ENCODE data around the gene INPP5B. TPM values are rescaled to one million over a fixed set of nuclear protein-coding genes. Genes with fewer than 3 reads are reported as not detected.

Gene INPP5B
- total RNA-seq, 1 donor from 2014 or later, result 36.5 TPM

GRCh38 chr1:37952738-37953137, 5.9 kb upstream of the INPP5B start:
- no peak for TF ChIP-seq CTCF (IDR thresholded peaks at IDR 0.05)
- no peak for DNase-seq (ENCODE audit: extremely low spot score, unreplicated experiment)

GRCh38 chr1:37951783-37952624, 5.2 kb upstream of the INPP5B start:
- peaks cover 3% of the 10 kb centered on the region for H3K4me1 Mint-ChIP-seq (ENCODE audit: unreplicated experiment)
- H3K9me3 Mint-ChIP-seq (ENCODE audit: unreplicated experiment), result no peaks in the 10 kb centered on the region
- no peak for DNase-seq (ENCODE audit: extremely low spot score, unreplicated experiment)
- no peaks in the 10 kb centered on the region for H3K27me3 Mint-ChIP-seq (ENCODE audit: unreplicated experiment)
- H3K4me3 Mint-ChIP-seq (ENCODE audit: unreplicated experiment), result no peak overlapping the region
- peaks cover 3% of the 10 kb centered on the region for H3K36me3 Mint-ChIP-seq (ENCODE audit: unreplicated experiment)
- no peak for TF ChIP-seq CTCF (IDR thresholded peaks at IDR 0.05)
- no peak overlapping the region for H3K27ac Mint-ChIP-seq (ENCODE audit: unreplicated experiment)

More at GRCh38 chr1:37952738-37953137, 5.9 kb upstream of the INPP5B start:
- Mint-ChIP-seq H3K4me3 (ENCODE audit: unreplicated experiment) (no peak overlapping the region), H3K27ac (ENCODE audit: unreplicated experiment) (no peak overlapping the region), H3K27me3 (ENCODE audit: unreplicated experiment) (no peaks in the 10 kb centered on the region), H3K36me3 (ENCODE audit: unreplicated experiment) (peaks cover 6% of the 10 kb centered on the region), H3K4me1 (ENCODE audit: unreplicated experiment) (no peaks in the 10 kb centered on the region), H3K9me3 (ENCODE audit: unreplicated experiment) (no peaks in the 10 kb centered on the region)

- TF ChIP-seq CTCF (IDR thresholded peaks at IDR 0.05), result no peak
- Mint-ChIP-seq H3K36me3 (ENCODE audit: unreplicated experiment) (peaks cover 2% of the 10 kb centered on the region), H3K27me3 (ENCODE audit: unreplicated experiment) (no peaks in the 10 kb centered on the region), H3K4me3 (ENCODE audit: unreplicated experiment) (no peak overlapping the region), H3K9me3 (ENCODE audit: unreplicated experiment) (no peaks in the 10 kb centered on the region), H3K4me1 (ENCODE audit: unreplicated experiment) (peaks cover 4% of the 10 kb centered on the region), H3K27ac (ENCODE audit: unreplicated experiment) (no peak overlapping the region)
- no peak for DNase-seq (ENCODE audit: extremely low spot score, unreplicated experiment)
Observed at GRCh38 chr1:37951041-37951782, 4.4 kb upstream of the INPP5B start.

GRCh38 chr1:37949524-37950152, 2.8 kb upstream of the INPP5B start:
- no peaks in the 10 kb centered on the region for H3K9me3 Mint-ChIP-seq (ENCODE audit: unreplicated experiment)
- DNase-seq (ENCODE audit: extremely low spot score, unreplicated experiment), result no peak
- no peak overlapping the region for H3K27ac Mint-ChIP-seq (ENCODE audit: unreplicated experiment)
- peaks cover 13% of the 10 kb centered on the region for H3K4me1 Mint-ChIP-seq (ENCODE audit: unreplicated experiment)
- no peaks in the 10 kb centered on the region for H3K27me3 Mint-ChIP-seq (ENCODE audit: unreplicated experiment)
- no peak for TF ChIP-seq CTCF (IDR thresholded peaks at IDR 0.05)
- no peak overlapping the region for H3K4me3 Mint-ChIP-seq (ENCODE audit: unreplicated experiment)
- no peaks in the 10 kb centered on the region for H3K36me3 Mint-ChIP-seq (ENCODE audit: unreplicated experiment)

GRCh38 chr1:37948841-37949240, 2.0 kb upstream of the INPP5B start:
- H3K4me1 Mint-ChIP-seq (ENCODE audit: unreplicated experiment), result peaks cover 13% of the 10 kb centered on the region
- no peak overlapping the region for H3K27ac Mint-ChIP-seq (ENCODE audit: unreplicated experiment)
- H3K9me3 Mint-ChIP-seq (ENCODE audit: unreplicated experiment), result no peaks in the 10 kb centered on the region
- no peak overlapping the region for H3K4me3 Mint-ChIP-seq (ENCODE audit: unreplicated experiment)
- H3K27me3 Mint-ChIP-seq (ENCODE audit: unreplicated experiment), result no peaks in the 10 kb centered on the region
- H3K36me3 Mint-ChIP-seq (ENCODE audit: unreplicated experiment), result peaks cover 1% of the 10 kb centered on the region
- TF ChIP-seq CTCF (IDR thresholded peaks at IDR 0.05), result no peak
- no peak for DNase-seq (ENCODE audit: extremely low spot score, unreplicated experiment)

Measured in osteocyte (in vitro differentiated cells).